Measurements from ENCODE around the gene FAXDC2.

DNA sequence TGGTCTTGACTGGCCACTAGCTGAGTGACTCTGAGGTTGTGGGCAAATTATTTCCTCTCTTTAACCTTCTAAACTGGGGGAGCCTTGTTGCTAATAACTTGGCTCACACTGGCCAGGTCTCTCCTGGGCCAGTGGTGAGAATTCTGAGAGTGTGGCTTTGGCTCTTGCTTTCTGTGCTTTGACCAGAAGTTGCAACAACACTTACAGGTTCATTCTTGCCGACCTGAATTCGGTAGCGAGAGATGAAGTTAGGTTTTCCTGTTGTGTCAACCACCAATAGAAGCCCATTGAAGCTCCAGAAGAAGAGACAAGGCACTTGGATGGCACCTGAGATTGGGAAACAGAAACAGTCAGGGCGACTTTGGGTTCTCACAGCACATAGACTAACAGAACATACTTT is 19.8 kb downstream of the FAXDC2 start:
- TF ChIP-seq POLR2A (IDR thresholded peaks at IDR 0.05), result no peak
- TF ChIP-seq, protein P1, sequence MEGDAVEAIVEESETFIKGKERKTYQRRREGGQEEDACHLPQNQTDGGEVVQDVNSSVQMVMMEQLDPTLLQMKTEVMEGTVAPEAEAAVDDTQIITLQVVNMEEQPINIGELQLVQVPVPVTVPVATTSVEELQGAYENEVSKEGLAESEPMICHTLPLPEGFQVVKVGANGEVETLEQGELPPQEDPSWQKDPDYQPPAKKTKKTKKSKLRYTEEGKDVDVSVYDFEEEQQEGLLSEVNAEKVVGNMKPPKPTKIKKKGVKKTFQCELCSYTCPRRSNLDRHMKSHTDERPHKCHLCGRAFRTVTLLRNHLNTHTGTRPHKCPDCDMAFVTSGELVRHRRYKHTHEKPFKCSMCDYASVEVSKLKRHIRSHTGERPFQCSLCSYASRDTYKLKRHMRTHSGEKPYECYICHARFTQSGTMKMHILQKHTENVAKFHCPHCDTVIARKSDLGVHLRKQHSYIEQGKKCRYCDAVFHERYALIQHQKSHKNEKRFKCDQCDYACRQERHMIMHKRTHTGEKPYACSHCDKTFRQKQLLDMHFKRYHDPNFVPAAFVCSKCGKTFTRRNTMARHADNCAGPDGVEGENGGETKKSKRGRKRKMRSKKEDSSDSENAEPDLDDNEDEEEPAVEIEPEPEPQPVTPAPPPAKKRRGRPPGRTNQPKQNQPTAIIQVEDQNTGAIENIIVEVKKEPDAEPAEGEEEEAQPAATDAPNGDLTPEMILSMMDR (IDR thresholded peaks at IDR 0.05), result no peak
